ENCODE measurements around the gene DUS2.
A peak's percentile ranks its signal among the peaks of the same experiment; 100 is the strongest.
"Not testable (repeated sequence)": the region's sequence is repeated elsewhere in the genome, so short reads cannot be mapped to it uniquely, and the experiment has no call there.

Gene DUS2

DNA sequence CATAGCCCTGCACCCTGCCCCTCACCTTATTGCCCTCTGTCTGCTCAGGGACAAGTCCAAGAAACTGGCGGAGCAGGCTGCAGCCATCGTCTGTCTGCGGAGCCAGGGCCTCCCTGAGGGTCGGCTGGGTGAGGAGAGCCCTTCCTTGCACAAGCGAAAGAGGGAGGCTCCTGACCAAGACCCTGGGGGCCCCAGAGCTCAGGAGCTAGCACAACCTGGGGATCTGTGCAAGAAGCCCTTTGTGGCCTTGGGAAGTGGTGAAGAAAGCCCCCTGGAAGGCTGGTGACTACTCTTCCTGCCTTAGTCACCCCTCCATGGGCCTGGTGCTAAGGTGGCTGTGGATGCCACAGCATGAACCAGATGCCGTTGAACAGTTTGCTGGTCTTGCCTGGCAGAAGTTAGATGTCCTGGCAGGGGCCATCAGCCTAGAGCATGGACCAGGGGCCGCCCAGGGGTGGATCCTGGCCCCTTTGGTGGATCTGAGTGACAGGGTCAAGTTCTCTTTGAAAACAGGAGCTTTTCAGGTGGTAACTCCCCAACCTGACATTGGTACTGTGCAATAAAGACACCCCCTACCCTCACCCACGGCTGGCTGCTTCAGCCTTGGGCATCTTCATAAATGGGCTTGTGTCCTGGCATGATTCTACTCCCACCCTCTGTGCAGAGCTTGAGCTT, 55.8 kb downstream of the DUS2 start:
- peak in 1 of 5 experiments; percentile 31 for DNase-seq

DNA sequence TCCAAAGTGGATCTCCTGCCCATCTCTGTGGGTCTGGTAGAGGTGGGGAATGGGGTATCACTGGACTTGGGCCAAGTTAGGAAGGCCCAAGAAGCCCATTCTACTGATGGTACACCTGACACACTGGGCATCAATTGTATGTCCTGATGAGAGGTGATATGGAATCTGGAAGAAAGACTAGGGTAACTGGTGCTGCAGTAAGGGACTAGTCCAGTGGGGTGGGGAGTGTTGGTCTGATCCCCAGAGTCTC, 56.2 kb downstream of the DUS2 start:
- no peak for DNase-seq

DNA sequence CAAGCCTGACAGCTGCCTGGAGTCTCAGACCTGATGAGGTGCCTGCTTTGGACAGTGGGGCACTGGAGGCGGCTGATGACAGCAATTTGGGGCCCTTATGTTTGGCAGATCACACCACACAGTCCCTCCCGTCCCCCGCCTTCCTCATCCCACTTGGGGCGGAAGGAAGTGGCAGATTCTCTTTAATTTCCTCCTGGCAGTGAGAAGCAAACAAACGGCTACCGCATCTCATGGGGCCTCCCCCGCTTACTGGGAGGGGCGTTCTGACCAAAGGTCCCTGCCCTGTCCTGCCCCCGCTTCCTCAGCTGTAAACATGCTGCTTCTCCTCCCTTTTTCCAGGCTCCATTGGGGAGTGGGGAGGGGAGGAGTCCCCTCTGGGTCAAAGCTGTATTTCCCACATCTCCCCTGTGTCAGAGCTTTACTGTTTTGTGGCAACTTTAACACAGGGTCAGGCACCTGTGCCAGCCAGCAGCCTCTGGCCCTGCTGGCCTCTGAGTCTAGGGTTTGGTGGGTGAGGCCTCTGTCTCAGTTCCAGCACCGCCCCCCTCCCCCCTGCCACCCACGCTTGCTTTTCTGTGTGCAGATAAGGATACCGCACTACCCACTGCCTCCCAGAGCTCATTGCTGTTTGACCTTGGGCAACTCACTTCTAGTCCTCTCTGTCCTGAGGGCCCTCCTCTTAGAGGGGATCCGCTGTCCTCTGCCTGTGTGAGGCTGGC, 56.7 kb downstream of the DUS2 start:
- peak; percentile 30 to 97 (median 54) for DNase-seq

DNA sequence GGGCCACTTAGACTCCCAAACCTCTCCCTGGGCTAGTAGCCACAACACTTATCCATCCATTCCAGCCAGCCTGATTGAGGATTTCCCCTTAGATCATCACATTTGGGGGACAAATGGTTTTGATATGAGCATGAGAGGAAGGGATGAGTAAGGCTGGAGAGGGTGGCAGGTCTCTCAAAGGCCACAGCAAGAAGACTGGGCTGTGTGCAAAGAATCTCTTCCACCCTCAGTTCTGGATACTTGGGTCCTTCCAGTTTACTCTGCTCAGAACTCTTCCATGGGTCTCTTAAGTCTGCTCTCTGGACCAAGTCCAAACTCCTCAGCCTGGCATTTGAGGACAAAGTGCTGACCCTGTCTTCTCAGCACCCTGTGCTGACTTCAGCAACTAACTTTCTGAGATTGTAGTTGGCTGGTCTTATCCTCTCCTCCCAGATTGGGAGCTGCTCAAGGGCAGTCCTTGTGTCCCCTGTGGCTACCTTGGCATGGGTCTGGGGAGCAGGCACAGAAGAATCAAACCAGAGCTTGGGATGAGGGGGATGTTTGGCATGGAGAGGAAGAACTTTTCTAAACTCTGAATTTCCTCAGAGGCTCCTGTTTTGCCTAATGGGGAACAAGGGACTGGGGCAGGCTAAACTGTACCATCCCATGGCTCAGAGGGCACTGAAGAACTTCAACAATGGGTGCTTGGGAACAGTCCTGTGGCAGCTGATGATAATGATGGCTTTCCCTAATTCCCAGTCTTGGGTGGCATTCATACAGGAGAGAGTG, 59.0 kb downstream of the DUS2 start:
- DNase-seq, result peak in 1 of 5 experiments; percentile 55

- no peak for DNase-seq
Observed at GRCh38 chr16:68082629-68083238, 59.6 kb downstream of the DUS2 start.

DNA sequence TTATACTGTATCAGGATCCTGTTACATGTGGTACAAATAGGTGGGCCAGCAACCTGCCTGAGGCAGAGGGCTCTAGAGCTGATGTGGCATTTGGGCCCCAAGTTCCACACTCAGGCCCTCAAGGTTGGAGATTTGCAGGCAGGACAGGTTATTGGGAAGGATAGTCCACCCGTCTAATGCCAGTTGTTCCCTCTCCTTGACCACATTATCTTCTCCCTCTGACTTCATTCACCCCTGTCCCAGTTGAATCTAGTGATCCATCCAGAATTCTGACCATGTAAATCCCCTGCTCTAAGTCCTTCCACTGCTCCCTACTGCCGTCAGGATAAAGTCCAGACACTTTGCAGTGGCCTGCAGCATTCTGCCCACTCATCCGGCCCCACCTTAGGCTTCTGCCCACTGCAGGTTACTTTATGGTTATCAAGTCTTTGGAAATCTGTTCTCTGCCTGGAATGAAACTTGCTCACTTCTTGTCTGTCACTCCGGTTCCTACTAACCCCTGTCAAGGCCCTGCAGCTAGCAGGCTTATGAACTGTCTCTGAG, 60.2 kb downstream of the DUS2 start:
- no peak for DNase-seq

- no peak for DNase-seq
Observed at GRCh38 chr16:68083861-68084503, 60.9 kb downstream of the DUS2 start.

DNA sequence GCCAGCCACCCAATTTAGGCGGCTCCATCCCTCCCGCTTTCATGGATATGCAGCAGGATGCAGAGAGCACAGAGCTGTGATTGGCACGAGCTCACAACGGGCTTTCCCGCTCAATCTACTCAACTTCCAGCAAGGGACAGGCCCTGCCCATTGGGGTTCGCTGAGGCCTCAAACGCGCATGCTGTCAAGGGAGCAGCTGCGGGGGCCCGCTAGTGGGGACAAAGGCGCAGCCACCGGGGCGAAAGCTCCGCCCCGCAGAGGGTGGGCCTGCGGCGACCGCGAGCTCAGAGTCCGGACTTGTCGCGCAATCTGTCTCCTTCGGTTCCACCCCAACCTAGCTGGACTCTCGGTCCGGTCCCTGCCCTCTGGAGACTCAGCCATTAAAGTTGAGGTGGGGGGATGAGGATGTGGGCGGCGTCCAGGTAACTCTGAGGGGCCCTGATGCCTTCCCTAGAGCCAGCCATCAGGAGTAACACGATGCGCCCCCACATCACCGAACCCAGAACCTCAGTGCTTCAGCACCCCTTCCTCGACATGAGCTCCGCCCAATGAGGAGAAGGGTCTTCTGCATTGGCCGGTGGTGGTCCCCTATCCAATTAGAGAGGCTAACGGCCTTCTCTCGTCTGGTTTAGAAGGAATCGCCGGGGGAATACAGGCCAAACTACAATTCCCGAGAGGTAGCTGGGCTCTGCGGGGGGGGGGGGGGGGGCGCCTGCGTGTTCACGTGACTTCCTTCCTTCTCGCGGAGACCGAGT, 61.6 kb downstream of the DUS2 start:
- DNase-seq, result peak; percentile 64 to 95 (median 76)

- peak; percentile 97 to 99 (median 99) for DNase-seq
Observed at GRCh38 chr16:68085259-68086071, 62.4 kb downstream of the DUS2 start, which contains the start of gene NFATC3. NFATC3 (plus strand) TSS chr16:68085370; CDS start chr16:68085682, 312 bp downstream.

DNA sequence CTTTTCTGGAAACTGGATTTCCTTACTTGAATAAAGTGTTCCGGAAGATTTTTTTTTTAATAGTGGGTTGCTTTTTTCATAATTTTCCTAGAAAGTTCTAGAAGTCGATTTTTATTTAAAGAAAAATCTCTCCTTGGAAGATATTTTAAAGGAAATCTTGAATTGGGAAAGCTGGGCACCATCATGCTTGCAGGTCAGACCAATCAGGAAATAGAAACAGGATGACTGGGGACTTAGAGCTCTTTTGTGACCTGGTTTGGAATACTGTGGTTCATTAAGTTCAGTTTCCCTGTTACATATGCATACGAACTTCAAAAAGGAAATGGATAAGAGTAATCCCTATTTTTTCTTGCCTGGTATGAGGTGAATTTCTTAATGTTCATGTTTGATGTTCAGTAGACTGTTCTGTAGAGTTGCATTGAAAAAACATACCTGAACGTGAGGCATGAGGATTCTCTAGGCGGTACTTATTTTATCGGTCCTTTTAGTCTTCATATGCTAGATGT, 63.3 kb downstream of the DUS2 start:
- peak in 1 of 5 experiments; percentile 26 for DNase-seq

DNA sequence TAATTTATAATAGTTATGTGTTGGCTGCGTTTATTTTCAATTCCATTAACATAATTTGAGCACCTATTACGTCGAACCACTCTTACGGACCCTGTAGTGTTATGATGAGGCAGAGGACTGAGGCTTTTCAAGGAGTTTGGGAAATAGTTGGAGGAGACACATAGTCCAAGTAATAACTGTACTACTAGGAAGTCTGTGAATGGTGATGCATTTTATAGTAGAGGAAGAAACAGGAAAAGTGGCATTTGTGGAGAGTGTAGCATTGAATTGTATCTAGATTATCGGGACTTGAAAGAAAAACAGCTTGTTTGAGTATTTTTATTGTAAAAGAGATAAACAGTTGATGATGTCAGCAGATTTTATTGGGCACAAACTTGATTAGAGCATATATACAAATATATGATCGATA, 63.8 kb downstream of the DUS2 start:
- DNase-seq, result no peak

GRCh38 chr16:68087688-68088087, 64.6 kb downstream of the DUS2 start:
- DNase-seq, result no peak

DNA sequence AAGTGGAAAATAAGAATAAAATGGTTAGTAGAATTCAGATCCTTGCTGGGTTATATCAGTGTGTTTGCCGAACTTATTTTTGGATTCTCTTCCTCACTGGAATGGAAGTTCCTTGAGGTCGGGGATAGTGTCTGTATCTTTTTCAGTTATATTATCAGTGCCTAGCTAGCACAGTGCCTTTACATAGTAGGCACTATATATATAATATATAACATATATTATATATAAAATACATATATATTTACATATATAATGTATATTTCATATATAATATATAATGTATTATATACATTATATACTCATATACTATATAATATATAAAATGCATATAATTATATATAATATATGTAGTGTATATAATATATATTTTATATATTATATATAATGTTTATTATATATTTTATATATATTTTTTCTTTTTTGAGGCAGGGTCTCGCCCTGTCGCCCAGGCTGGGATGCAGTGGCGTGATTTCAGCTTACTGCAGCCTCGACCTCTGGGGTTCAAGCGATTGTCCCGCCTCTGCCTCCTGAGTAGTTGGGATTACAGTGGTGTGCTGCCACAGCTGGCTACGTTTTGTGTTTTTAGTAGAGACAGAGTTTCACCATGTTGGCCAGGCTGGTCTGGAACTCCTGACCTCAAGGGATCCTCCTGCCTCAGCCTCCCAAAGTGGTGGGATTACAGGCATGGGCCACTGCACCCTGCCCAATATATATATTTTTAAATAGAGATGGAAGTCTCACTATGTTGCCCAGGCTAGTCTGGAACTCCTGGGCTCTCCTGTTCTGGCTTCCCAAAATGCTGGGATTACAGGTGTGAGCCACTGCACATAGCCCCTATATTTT, 65.3 kb downstream of the DUS2 start:
- DNase-seq, result no peak

GRCh38 chr16:68089067-68089466, 66.0 kb downstream of the DUS2 start:
- DNase-seq, result no peak

DNA sequence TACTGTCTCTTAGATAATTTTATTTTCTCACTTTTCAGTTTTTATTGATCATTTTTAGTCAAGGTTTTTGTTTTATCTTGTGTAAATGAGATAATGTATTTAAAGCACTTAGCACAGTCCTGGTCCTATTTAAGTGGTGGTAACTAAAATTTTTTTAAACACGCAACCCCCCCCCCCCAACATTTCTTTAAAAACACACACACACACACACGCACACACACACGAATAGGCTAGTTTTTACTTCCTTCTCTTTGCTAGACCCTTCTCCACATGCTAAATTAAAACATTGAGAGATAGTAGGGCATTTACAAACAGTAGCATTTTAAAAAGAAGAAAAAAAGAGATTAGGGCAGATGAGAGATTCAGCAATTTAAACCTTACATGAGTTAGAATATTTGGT, 67.0 kb downstream of the DUS2 start:
- peak in 1 of 5 experiments; percentile 58 for DNase-seq

GRCh38 chr16:68090533-68090932, 67.4 kb downstream of the DUS2 start:
- DNase-seq, result no peak

GRCh38 chr16:68091380-68092261, 68.5 kb downstream of the DUS2 start:
- no peak for DNase-seq

DNA sequence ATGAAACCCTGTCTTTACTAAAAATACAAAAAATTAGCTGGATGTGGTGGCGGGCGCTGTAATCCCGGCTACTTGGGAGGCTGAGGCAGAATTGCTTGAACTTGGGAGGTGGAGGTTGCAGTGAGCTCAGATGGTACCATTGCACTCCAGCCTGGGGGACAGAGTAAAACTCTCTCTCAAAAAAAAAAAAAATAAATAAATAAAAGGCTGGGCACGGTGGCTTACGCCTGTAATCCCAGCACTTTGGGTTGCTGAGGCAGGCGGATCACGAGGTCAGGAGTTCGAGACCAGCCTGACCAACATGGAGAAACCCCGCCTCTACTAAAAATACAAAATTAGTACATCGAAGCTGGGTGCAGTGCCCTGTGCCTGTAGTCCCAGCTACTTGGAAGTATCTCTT, 69.2 kb downstream of the DUS2 start:
- not testable (repeated sequence) for DNase-seq

Data from T-helper 2 cell (primary cell).